DMS153 treated with DMSO at 0.1 percent for 48 hours (cell line): ENCODE results near the gene COASY.

ENCODE experiments used
- DNase-seq: peaks from one replicate; lab custom pipeline; 2025; ENCODE audit not compliant: unreplicated experiment; lab: John Stamatoyannopoulos, UW

The COASY gene

GRCh38 chr17:42561897-42562387, at the start of gene COASY:
Gene COASY (plus strand): TSS chr17:42562148. CDS start chr17:42562623, 475 bp downstream.
- DNase-seq: peak; percentile 62

GRCh38 chr17:42512246-42512645, 49.7 kb upstream of the COASY start:
- DNase-seq: no peak

GRCh38 chr17:42512733-42513251, 49.2 kb upstream of the COASY start:
- no peak for DNase-seq

GRCh38 chr17:42513686-42514085, 48.3 kb upstream of the COASY start:
- DNase-seq: no peak

GRCh38 chr17:42514279-42514678, 47.7 kb upstream of the COASY start:
- no peak for DNase-seq

GRCh38 chr17:42514867-42515266, 47.1 kb upstream of the COASY start:
- no peak for DNase-seq

- peak; percentile 21 for DNase-seq
Observed at GRCh38 chr17:42517516-42517915, 44.4 kb upstream of the COASY start.

GRCh38 chr17:42518046-42518754, 43.7 kb upstream of the COASY start:
- DNase-seq: no peak

- no peak for DNase-seq
Observed at GRCh38 chr17:42518755-42519545, 43.0 kb upstream of the COASY start.

GRCh38 chr17:42519546-42520491, 42.1 kb upstream of the COASY start:
- no peak for DNase-seq

- DNase-seq: no peak
Observed at GRCh38 chr17:42520540-42520951, 41.4 kb upstream of the COASY start.

- no peak for DNase-seq
Observed at GRCh38 chr17:42521036-42521435, 40.9 kb upstream of the COASY start.

- DNase-seq: no peak
Observed at GRCh38 chr17:42521666-42522262, 40.2 kb upstream of the COASY start.

GRCh38 chr17:42522263-42522790, 39.6 kb upstream of the COASY start:
- no peak for DNase-seq

GRCh38 chr17:42522798-42523278, 39.1 kb upstream of the COASY start:
- no peak for DNase-seq

GRCh38 chr17:42525221-42525620, 36.7 kb upstream of the COASY start:
- DNase-seq: no peak

GRCh38 chr17:42526031-42526444, 35.9 kb upstream of the COASY start:
- DNase-seq: no peak

- no peak for DNase-seq
Observed at GRCh38 chr17:42527932-42528331, 34.0 kb upstream of the COASY start.

- DNase-seq: no peak
Observed at GRCh38 chr17:42529061-42529460, 32.9 kb upstream of the COASY start.

- DNase-seq: no peak
Observed at GRCh38 chr17:42530952-42531454, 30.9 kb upstream of the COASY start.
